GM23338 (cell line): ENCODE results near the gene HMG20B. TPM values are rescaled to one million over a fixed set of nuclear protein-coding genes. Genes with fewer than 3 reads are reported as not detected.

Source experiments
- ATAC-seq: fragments of 200-7000 bp; cut with Tn5 transposase; 3 replicates; pipeline ENCODE4 v1.9.1; 2020
- DNase-seq: peaks from one replicate; pipeline ENCODE4 v3.0.0-alpha.2; 2015; ENCODE audit warnings: low spot score
- H2AFZ ChIP-seq: fragments of 200-600 bp; sonication (generic); 2 replicates; pipeline ENCODE4 v1.8.0; 2016; ENCODE audit warnings: antibody characterized with exemption, mild to moderate bottlenecking, moderate library complexity
- H3F3A ChIP-seq: fragments of 200-600 bp; sonication (generic); replicated peaks from 2 replicates; pipeline ENCODE4 v1.8.0; 2017; ENCODE audit warnings: antibody characterized with exemption, mixed run types, low read depth
- H3K27ac ChIP-seq: fragments of 200-600 bp; sonication (generic); 2 replicates; pipeline ENCODE4 v1.6.1; 2016; ENCODE audit warnings: low read depth
- H3K27me3 ChIP-seq: fragments of 200-600 bp; sonication (generic); 2 replicates; pipeline ENCODE4 v1.8.0; 2016; ENCODE audit warnings: mild to moderate bottlenecking, mixed run types, moderate library complexity; ENCODE audit not compliant: insufficient read depth
- H3K36me3 ChIP-seq: fragments of 200-600 bp; sonication (generic); 2 replicates; pipeline ENCODE4 v1.8.0; 2016; ENCODE audit warnings: mild to moderate bottlenecking; ENCODE audit not compliant: insufficient read depth
- H3K4me1 ChIP-seq: fragments of 200-600 bp; sonication (generic); 2 replicates; pipeline ENCODE4 v1.8.0; 2016; ENCODE audit warnings: mild to moderate bottlenecking, moderate library complexity; ENCODE audit not compliant: insufficient read depth
- H3K4me2 ChIP-seq: fragments of 200-600 bp; sonication (generic); 2 replicates; pipeline ENCODE4 v1.7.1; 2017; ENCODE audit warnings: mixed run types
- H3K4me3 ChIP-seq: fragments of 200-600 bp; sonication (generic); 2 replicates; pipeline ENCODE4 v1.6.1; 2016; ENCODE audit warnings: mixed run types
- H3K79me2 ChIP-seq: fragments of 200-600 bp; sonication (generic); replicated peaks from 2 replicates; pipeline ENCODE4 v1.8.0; 2017; ENCODE audit warnings: mild to moderate bottlenecking; ENCODE audit not compliant: insufficient read depth
- H3K9me2 ChIP-seq: fragments of 200-600 bp; sonication (generic); 2 replicates; pipeline ENCODE4 v1.8.0; 2017; ENCODE audit not compliant: insufficient read depth
- H4K20me1 ChIP-seq: fragments of 200-600 bp; sonication (generic); replicated peaks from 2 replicates; pipeline ENCODE4 v1.8.0; 2017; ENCODE audit warnings: mild to moderate bottlenecking; ENCODE audit not compliant: insufficient read depth
- H3K27ac Mint-ChIP-seq: 2 replicates; pipeline ENCODE4 v1.8.0; 2020; ENCODE audit warnings: inconsistent platforms, mild to moderate bottlenecking, moderate library complexity, mixed read lengths
- H3K27me3 Mint-ChIP-seq: 3 replicates; pipeline ENCODE4 v1.8.0; 2022; ENCODE audit warnings: low read depth, mild to moderate bottlenecking, moderate library complexity, mixed read lengths, inconsistent platforms; ENCODE audit not compliant: insufficient read depth, poor library complexity
- H3K36me3 Mint-ChIP-seq: 3 replicates; pipeline ENCODE4 v1.8.0; 2021; ENCODE audit warnings: low read depth, mild to moderate bottlenecking, inconsistent platforms, moderate library complexity, mixed read lengths
- H3K4me1 Mint-ChIP-seq: 3 replicates; pipeline ENCODE4 v1.8.0; 2020; ENCODE audit warnings: mild to moderate bottlenecking, inconsistent platforms, mixed read lengths
- H3K4me3 Mint-ChIP-seq: 3 replicates; pipeline ENCODE4 v1.8.0; 2021; ENCODE audit warnings: moderate library complexity, mild to moderate bottlenecking, inconsistent platforms, mixed read lengths
- H3K9me3 Mint-ChIP-seq: 3 replicates; pipeline ENCODE4 v1.8.0; 2020; ENCODE audit warnings: moderate library complexity, mild to moderate bottlenecking, inconsistent platforms, mixed read lengths
- CREB1 ChIP-seq: fragments of 250-450 bp; sonication (Bioruptor Pico); IDR thresholded peaks from 2 replicates; pipeline ENCODE4 v1.5.0; 2020; ENCODE audit warnings: low read depth, mild to moderate bottlenecking, moderate library complexity
- CTCF ChIP-seq, 2 experiments: fragments of 200-600 bp in 1 of 2; sonication (generic) in 1 of 2; conservative IDR thresholded peaks; 2 replicates each; pipeline versions ENCODE4 v1.5.1 to v1.6.1; 2016 to 2017; ENCODE audit warnings: antibody characterized with exemption in 2 of 2, low read depth in 2 of 2, mild to moderate bottlenecking in 2 of 2, moderate library complexity in 1 of 2
- ETS1 ChIP-seq: IDR thresholded peaks from 2 replicates; pipeline ENCODE4 v1.6.1; 2016; ENCODE audit warnings: antibody characterized with exemption
- EZH2 ChIP-seq: fragments of 200-600 bp; sonication (generic); IDR thresholded peaks from one replicate; pipeline ENCODE4 v1.8.0; 2017; ENCODE audit warnings: antibody characterized with exemption, mild to moderate bottlenecking, low read depth; ENCODE audit not compliant: unreplicated experiment
- EZH2phosphoT487 ChIP-seq: fragments of 200-600 bp; sonication (generic); IDR thresholded peaks from one replicate; pipeline ENCODE4 v1.8.1; 2018; ENCODE audit warnings: antibody characterized with exemption; ENCODE audit not compliant: unreplicated experiment
- JUNB ChIP-seq: IDR thresholded peaks from one replicate; pipeline ENCODE4 v1.6.1; 2016; ENCODE audit warnings: antibody characterized with exemption; ENCODE audit not compliant: unreplicated experiment
- NANOG ChIP-seq: IDR thresholded peaks from 2 replicates; pipeline ENCODE4 v1.6.1; 2016; ENCODE audit warnings: antibody characterized with exemption, borderline replicate concordance
- POLR2AphosphoS5 ChIP-seq: IDR thresholded peaks from 2 replicates; pipeline ENCODE4 v1.6.1; 2016; ENCODE audit warnings: antibody characterized with exemption, low read depth
- REST ChIP-seq: IDR thresholded peaks from one replicate; pipeline ENCODE4 v1.6.1; 2018; ENCODE audit warnings: antibody characterized with exemption; ENCODE audit not compliant: unreplicated experiment
- STAT1 ChIP-seq: IDR thresholded peaks from one replicate; pipeline ENCODE4 v1.6.1; 2016; ENCODE audit warnings: antibody characterized with exemption; ENCODE audit not compliant: unreplicated experiment
- ZNF114 ChIP-seq: fragments of 250-450 bp; sonication (Bioruptor Pico); IDR thresholded peaks from 2 replicates; pipeline ENCODE4 v1.5.0; 2020; ENCODE audit warnings: mild to moderate bottlenecking, moderate library complexity
- ZNF331 ChIP-seq: fragments of 250-450 bp; sonication (Bioruptor Pico); IDR thresholded peaks from 2 replicates; pipeline ENCODE4 v1.5.0; 2020; ENCODE audit warnings: low read depth, mild to moderate bottlenecking, moderate library complexity
- ZNF462 ChIP-seq: fragments of 250-450 bp; sonication (Bioruptor Pico); IDR thresholded peaks from 2 replicates; pipeline ENCODE4 v1.5.0; 2020; ENCODE audit warnings: mild to moderate bottlenecking, moderate library complexity
- polyA plus RNA-seq: library from polyadenylated mRNA; unstranded; fragments of >200 nt; fragmentation: Nextera tagmentation; extraction: Ambion mirVana; gene quantifications from 2 replicates; pipeline ENCODE4 v1.2.1, GENCODE V29; 2016
- total RNA-seq: library from RNA; depleted of rRNA; stranded (reverse); fragments of >200 nt; shearing (Covaris generic); gene quantifications from 2 replicates; pipeline ENCODE4 v1.2.3, GENCODE V29; 2014

The HMG20B gene
- total and polyA plus RNA-seq, 2 experiments from 2014 or later = 74.1 to 130 TPM

- Mint-ChIP-seq H3K36me3 (peaks cover 14% of the 10 kb centered on the region), H3K4me1 (peaks cover 13% of the 10 kb centered on the region), H3K27me3 (peaks cover 18% of the 10 kb centered on the region), H3K9me3 (no peaks in the 10 kb centered on the region), H3K4me3 (no peak overlapping the region; the same call in 2 of the 3 replicates), H3K27ac (no peak overlapping the region)
- Histone ChIP-seq H3K4me2 (no peak overlapping the region), H3F3A (0 out of 2 replicates have a peak, but pooled peaks cover 4% of the 10 kb centered on the region), H3K4me1 (peaks cover 9% of the 10 kb centered on the region; the same call in 1 of the 2 replicates), H2AFZ (no peak overlapping the region), H3K27me3 (no peaks in the 10 kb centered on the region), H4K20me1 (peaks cover 18% of the 10 kb centered on the region), H3K27ac (no peak overlapping the region), H3K36me3 (no peaks in the 10 kb centered on the region), H3K4me3 (no peak overlapping the region), H3K79me2 (peaks cover 23% of the 10 kb centered on the region), H3K9me2 (no peaks in the 10 kb centered on the region)
- ATAC-seq (no peak), DNase-seq (no peak)
- no peak for TF ChIP-seq NANOG
- TF ChIP-seq CREB1 (CRISPR knock-in tag) = no peak
- TF ChIP-seq EZH2phosphoT487 = no peak
- TF ChIP-seq ETS1 = no peak
- TF ChIP-seq STAT1 = no peak
- no peak for TF ChIP-seq ZNF114 (CRISPR knock-in tag)
- TF ChIP-seq CTCF (conservative IDR thresholded peaks at IDR 0.05; ENCODE audit: low read depth in 2 of 2) = no peak
- TF ChIP-seq JUNB = no peak
- TF ChIP-seq REST = no peak
- TF ChIP-seq ZNF331 (CRISPR knock-in tag) = no peak
- no peak for TF ChIP-seq EZH2
- no peak for TF ChIP-seq POLR2AphosphoS5
- TF ChIP-seq ZNF462 (CRISPR knock-in tag) = no peak
Measured at GRCh38 chr19:3622224-3622623, 49.5 kb downstream of the HMG20B start.
